ENCODE data around the gene NLGN4X.

NLGN4X gene

DNA sequence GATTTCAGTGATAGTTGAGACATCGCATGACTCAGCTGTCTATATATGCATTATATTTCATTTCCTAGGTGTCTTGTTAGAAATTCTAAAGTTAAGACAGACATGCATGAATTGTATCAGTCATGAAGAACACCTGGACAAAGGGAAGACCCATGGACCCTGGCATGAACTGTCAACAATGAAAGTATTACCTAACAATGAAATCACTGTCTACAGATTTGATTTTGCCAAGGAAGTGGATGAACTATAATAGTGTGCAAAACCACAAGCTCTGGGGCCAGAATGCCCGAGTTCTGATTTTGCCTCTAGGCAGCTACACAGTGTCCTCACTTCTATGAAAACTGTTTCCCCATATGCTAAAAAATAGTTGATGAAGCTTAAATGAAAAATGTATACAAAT, 386.1 kb downstream of the NLGN4X start:
- no peak for DNase-seq
